HS-27A (cell line): ENCODE results near the gene ATP23.
A peak's percentile ranks its signal among the peaks of the same experiment; 100 is the strongest.

Experiments
- DNase-seq: peaks from one replicate; pipeline ENCODE4 v3.0.0-alpha.2; 2012; ENCODE audit warnings: low read depth, missing footprints

Gene ATP23

GRCh38 chr12:57908511-57908910 lies 32.9 kb upstream of the ATP23 start:
- no peak for DNase-seq

DNA sequence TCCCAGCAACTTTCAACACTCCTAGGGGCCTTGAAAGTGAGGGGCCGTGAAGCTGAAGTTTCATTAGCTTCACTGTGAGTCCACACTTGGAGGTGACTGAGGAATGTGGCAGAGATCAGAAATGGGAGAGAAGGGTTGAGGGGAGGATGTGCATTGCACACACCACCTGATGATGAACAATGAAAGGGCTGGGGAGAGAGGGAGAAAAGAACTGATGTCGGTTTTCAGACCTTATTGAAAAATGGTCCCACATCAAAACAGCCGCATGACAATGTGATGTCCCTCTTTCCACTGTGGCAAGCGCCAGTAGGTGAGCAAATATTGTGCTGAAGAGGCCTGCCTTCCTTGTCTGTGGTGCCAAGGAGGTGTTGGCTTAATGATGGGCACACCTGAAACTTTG lies 32.3 kb upstream of the ATP23 start:
- DNase-seq = no peak

GRCh38 chr12:57909611-57910010 lies 31.8 kb upstream of the ATP23 start:
- DNase-seq = no peak

GRCh38 chr12:57918147-57918546 lies 23.2 kb upstream of the ATP23 start:
- DNase-seq = no peak

- no peak for DNase-seq
These were observed 14.3 kb upstream of the ATP23 start for GRCh38 chr12:57927086-57927485.

DNA sequence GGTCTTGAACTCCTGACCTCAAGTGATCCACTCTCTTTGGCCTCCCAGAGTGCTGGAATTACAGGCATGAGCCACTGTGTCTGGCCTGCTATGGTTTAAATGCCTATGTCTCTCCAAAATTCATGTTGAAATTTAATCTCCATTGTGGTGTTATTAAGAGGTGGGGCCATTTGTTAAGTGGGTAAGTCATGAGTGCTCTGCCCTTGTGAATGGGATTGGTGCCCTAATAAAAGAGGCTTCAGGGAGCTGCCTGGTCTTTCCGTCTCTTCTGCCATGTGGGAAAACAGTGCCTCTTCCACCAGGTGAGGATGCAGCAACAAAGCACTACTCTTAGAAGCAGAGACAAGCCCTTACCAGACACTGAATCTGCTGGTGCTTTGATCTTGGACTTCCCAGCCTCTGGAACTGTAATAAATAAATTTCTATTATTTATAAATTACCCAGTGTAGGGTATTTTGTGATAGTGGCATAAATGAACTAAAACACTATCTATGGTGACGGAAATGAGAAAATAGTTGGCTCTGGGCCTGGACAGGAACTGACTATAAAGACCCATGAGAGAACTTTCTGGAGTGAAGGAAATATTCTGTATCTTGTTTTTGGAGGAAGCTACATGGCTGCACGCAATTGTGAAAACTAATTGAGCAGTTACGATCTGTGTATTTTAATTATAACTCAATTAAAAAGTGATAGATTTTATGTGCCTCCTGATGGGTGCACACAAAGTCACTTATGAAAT lies 12.1 kb upstream of the ATP23 start:
- no peak for DNase-seq

GRCh38 chr12:57934819-57935218 lies 6.5 kb upstream of the ATP23 start:
- DNase-seq = no peak

GRCh38 chr12:57935331-57935730 lies 6.0 kb upstream of the ATP23 start:
- DNase-seq = no peak

- peak; percentile 78 for DNase-seq
These were observed 5.4 kb upstream of the ATP23 start for GRCh38 chr12:57935839-57936512.

DNA sequence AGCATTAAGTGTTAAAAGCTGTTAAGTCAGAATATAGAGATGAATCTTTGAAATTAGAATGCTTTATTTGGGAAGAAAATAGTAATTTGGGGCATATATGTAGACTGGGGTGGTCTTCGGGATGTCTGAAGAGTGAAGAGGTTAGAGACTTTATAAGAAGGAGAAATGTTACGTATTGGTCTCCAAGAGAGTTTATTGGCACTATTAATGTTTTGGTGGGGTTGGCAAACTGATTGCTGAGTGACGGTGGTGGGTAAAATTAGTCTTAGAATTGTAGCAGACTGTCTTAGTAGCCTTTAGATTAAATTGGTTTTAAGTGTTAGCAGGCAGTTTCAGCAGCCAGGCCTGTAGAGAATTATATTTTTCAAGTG lies 4.9 kb upstream of the ATP23 start:
- DNase-seq = no peak

DNA sequence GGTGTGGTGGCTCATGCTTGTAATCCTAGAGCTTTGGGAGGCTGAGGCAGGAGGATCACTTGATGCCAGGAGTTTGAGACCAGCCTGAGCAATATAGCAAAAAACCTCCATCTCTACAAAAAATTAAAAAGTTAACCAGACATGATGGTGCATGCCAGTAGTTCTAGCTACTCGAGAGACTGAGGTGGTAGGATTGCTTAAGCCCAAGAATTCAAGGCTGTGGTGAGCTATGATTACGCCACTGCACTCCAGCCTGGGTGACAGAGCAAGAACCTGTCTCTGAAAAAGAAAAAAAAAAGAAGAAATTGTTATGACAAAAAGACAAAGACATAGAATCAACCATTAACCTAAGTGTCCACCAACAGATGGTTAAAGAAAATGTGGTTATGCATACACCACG lies 2.1 kb upstream of the ATP23 start:
- DNase-seq = no peak

DNA sequence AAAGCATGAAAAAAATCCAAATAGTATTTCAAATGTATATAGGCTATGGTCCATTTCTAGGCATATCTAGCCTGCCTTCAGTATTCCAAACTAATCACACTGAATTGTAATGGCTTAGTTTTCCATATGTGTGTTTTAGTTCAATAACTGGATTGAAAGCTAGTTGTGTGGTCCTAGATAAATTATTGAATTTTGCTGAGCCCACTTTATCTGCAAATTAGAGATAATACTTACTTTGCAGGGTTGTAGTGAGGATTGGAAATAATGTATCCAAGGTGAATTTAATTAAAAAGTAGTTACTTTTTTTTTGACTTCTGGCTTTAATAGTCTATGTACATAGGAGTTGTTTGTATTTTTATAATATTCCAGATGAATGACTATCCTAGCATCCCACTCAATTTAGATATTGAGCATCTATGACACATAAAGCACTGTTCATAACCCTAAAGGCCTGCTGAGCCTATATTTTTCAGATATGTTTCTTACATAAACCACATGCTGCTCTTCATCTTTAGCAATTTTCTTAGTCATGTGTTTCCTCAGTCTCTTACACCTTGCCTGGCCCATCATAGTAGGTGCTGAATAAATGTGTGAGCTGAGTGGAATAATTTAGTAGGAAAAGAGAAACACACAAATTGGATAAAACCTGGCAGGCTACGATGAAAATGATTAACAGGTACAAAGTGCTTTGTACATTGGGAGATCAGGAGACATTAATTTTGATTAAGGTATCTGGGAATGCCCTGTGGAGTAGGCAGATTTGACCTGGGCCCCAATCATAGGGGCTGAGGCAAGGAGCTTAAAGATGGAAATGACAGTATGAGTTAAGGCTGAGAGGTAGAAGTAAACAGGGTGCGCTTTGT lies 1.1 kb upstream of the ATP23 start:
- DNase-seq = no peak

DNA sequence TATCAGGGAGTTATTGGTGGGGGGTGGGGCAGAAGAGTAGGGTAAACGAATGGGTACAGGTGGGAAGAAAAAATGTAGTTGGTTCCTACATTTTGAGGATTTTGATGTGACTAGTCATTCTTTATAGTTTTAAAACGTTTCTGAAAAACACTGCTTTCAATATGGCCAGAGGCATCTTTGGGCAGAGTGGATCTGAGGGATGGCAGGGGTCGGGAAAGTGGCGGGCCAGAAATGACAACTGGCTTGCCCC lies 527 bp upstream of the ATP23 start:
- DNase-seq = no peak

- no peak for DNase-seq
These were observed 2.2 kb downstream of the ATP23 start for GRCh38 chr12:57943438-57944080.

DNA sequence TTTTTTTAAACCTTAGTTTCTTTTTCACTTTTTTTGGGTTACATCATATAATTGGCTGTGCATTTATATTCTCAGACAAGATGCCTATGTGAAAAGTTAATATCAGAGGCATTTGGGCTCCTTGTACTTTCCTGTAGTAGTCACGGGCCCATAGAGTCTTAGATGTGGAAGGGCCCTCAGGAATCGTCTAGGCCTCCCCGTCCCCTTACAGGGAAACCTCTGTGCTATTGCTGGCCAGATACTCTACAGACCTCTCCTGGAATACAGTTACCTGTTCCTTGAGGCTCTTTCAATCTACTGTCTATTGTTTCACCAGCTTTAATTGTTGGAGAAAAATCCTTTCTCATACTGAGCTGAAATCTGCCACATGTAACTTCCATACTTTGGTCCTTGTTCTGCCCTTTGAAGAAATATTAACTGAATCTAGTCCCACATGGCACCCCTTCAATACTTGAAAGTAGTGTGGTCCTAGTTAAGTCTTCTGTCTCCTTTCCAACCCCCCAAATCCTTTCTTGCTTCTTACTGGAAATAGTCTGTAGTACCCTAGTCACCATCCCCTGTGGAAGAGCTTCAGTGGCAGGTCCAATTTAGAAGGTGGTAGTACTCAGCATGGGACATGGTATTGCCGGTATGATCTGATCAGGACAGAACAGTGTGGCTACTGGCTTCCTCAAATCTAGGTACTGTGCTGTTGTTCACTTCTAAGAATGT lies 3.1 kb downstream of the ATP23 start:
- no peak for DNase-seq

- no peak for DNase-seq
These were observed 11.4 kb downstream of the ATP23 start for GRCh38 chr12:57952766-57953165.

- no peak for DNase-seq
These were observed 13.4 kb downstream of the ATP23 start for GRCh38 chr12:57954768-57955167.

- DNase-seq = no peak
These were observed 16.8 kb downstream of the ATP23 start for GRCh38 chr12:57958061-57958657.

GRCh38 chr12:57964421-57964820 lies 23.1 kb downstream of the ATP23 start:
- DNase-seq = no peak

- no peak for DNase-seq
These were observed 24.4 kb downstream of the ATP23 start for GRCh38 chr12:57965766-57966165.

- no peak for DNase-seq
These were observed 25.2 kb downstream of the ATP23 start for GRCh38 chr12:57966536-57966935.
